GM19351 (cell line): ENCODE results near the gene THSD7B.
"Not testable (repeated sequence)": the region's sequence is repeated elsewhere in the genome, so short reads cannot be mapped to it uniquely, and the experiment has no call there.

ENCODE experiments used
- ATAC-seq: cut with Tn5 transposase; IDR thresholded peaks from one replicate; pipeline ENCODE4 v1.9.1; 2021; ENCODE audit warnings: mild to moderate bottlenecking, moderate library complexity; ENCODE audit not compliant: unreplicated experiment

Gene THSD7B

GRCh38 chr2:137249463-137250130, 484.3 kb downstream of the THSD7B start:
- no peak for ATAC-seq

- ATAC-seq, result no peak
These were observed 485.1 kb downstream of the THSD7B start for GRCh38 chr2:137250401-137250800.

DNA sequence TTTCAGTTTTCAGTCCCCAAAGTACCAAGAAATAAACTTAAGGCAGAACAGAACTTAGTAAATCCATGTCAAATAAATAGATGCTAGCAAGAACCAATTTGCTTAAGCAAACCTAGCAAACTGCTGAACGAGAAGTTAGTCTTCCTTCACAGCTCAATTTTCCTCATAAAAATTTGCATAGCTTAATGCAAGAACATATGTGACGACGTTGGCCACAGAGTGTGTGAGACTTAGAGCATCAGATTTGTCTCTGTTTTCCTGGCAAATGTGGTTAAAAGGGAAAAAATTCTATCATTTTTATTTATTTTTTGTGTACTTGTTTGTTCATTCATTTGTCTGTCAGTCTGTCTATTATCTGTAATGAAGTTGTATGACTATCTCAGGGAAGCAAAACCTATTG, 485.7 kb downstream of the THSD7B start:
- ATAC-seq, result no peak

- ATAC-seq, result no peak
These were observed 487.6 kb downstream of the THSD7B start for GRCh38 chr2:137252934-137253333.

GRCh38 chr2:137254052-137254451, 488.7 kb downstream of the THSD7B start:
- ATAC-seq, result no peak

- no peak for ATAC-seq
These were observed 490.0 kb downstream of the THSD7B start for GRCh38 chr2:137255345-137255744.

- ATAC-seq, result no peak
These were observed 490.6 kb downstream of the THSD7B start for GRCh38 chr2:137255990-137256389.

DNA sequence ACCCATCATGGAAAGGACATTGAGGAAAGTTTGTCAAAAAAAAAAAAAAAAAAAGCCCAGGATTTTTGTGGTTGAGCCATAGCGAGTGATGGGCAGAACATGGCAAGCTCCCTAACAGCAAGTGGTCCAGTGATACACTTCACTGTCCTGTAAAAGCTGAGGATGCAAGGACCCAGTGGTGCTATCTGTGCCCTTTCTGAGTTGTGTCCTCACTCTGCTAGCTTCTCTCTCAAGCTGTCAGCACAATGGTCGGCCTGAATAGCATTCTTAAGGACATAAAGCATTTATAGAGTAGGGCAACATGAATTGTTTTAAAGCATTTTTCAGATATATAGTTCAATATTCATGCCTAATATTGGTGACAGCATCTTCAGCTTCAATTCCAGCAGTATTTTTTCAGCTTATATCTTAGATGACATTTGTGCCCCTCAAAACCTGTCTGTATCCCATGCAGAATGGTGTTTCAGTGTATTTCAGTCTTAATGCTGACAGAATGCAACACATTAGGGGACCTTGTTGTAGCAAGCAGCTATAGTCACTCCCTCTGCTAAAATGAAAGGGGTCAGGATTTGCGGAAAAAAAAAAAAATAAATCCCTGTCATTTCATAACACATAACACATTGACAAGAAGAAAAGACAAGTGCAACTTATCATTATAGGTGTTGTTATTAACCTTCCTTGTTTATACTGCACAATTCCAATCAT, 496.7 kb downstream of the THSD7B start:
- no peak for ATAC-seq

- ATAC-seq, result no peak
These were observed 497.2 kb downstream of the THSD7B start for GRCh38 chr2:137262594-137262993.

GRCh38 chr2:137287913-137288639, 522.7 kb downstream of the THSD7B start:
- no peak for ATAC-seq

GRCh38 chr2:137291836-137292570, 526.7 kb downstream of the THSD7B start:
- no peak for ATAC-seq

DNA sequence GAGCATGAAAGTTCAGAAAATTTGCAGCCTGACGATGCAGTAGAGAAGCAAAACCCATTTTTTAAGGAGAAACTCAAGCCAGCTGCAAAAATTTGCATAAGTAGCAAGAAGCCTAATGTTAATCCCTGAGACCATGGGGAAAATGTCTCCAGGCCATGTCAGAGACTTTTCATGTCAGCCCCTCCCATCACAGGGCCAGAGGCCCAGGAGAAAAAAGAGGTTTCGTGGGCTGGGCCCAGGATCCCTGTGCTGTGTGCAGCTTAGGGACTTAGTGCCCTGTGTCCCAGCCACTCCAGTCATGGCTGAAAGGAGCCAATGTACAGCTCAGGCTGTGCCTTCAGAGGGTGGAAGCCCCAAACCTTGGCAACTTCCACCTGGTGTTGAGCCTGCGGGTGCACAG, 533.0 kb downstream of the THSD7B start:
- no peak for ATAC-seq

DNA sequence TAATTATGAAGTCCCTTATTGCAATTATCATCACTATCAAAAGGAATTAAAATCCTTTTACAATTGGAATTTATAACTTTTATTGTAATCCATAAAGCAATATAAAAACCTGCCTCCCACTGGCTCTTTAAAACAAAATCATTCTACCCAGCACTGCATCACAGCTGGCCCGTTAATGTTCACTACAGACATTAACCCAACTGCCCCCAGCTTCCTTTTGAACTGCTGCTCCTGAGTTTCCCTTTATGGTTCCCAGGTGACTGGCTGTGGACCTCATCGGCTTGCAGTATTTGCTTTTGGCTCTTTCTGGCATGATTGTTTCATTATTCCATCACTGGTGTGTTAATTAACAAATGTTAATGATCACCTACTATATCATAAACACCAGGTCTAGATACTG, 535.6 kb downstream of the THSD7B start:
- no peak for ATAC-seq

DNA sequence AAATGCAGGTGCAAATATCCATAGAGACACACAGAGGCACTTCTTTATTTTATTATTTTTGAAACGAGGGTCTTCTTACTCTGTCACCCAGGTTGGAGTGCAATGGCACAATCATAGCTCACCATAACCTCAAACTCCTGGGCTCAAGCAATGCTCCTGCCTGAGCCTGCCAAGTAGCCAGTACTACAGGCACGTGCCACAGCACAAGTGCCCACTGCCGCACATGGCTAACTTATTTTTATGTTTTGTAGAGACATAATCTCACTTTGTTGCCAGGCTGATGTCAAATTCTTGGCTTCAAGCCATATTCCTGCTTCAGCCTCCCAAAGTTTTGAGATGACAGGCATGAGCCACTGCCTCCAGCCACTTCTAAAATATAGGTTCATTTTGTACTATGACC, 537.6 kb downstream of the THSD7B start:
- ATAC-seq, result no peak

DNA sequence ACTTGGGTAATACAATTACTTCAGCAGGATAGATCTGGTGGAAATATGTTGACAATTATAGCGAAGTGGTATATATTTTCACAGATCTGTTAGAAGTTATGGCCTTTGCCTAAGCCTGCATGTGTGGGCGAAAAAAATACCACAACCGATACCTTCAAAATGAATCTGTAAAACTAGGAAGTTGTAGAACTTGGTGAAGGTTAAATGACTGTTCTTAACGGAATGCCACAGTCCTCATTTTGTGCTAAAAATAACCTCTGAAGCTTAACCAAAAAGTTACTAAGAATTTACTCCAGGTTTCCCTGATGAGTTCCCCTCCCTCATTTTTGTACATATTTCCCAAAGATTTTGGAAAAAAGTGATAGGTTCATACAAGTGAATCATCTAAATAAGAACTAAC, 550.7 kb downstream of the THSD7B start:
- ATAC-seq, result no peak

DNA sequence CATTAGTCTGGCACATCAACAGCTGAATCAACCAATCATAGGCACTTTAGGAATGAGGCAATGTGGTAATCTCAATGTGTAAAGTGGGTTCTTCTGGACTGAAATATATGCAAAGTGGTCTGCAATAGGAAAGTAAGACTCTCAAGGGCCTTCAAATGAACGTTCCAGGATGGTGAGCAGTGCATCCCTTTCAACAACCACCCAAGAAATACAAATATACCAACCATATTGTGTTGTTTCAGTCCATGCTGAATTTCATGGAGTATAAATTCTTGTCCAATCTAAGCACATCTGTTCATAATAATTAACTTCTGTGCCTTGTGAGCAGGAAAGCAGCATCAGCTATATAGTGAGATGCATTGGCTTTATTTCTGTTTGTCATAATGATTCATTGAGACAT, 556.2 kb downstream of the THSD7B start:
- no peak for ATAC-seq

GRCh38 chr2:137331562-137331961, 566.2 kb downstream of the THSD7B start:
- ATAC-seq, result not testable (repeated sequence)

- ATAC-seq, result no peak
These were observed 568.2 kb downstream of the THSD7B start for GRCh38 chr2:137333386-137334165.

DNA sequence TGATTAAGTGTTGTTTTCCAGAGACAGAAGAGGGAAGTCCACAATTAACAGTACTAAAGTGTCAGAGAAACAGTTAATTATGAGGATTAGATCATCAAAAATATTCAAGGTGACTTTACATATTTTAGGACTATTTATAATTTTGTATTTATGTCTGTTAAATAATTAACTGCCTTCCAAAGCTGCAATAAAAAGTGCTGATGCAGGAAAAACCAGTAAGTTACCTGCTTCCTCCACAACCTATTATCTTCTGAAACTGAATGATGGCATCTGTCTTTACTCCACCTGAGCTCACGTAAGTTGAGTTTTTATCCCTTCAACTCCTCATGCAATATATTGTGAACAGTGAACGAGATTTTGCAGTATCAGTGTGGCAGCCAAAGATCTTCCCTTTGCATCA, 570.7 kb downstream of the THSD7B start:
- no peak for ATAC-seq

DNA sequence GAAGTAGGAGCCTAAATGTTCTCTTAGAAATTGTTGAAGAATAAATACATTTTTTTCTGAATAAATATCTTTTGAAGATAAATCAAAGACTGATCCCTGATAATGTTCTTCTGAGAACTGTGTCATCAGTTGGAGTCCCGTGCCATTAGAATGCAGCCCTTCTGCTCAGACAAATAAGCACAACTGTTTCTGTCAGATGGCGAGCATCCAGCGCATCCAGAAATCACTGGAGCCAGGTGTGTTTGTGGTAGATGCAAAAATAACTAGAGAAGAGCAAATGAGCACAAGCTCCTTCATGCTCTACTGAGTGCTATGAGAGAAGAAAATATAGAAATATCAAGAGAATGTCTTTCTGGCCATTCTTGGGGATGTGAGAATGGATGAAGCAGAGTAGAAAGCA, 573.7 kb downstream of the THSD7B start:
- no peak for ATAC-seq

- ATAC-seq, result no peak
These were observed 580.6 kb downstream of the THSD7B start for GRCh38 chr2:137345994-137346393.
